HG02759 (cell line): ENCODE measurements around the gene ZBTB4.

Experiments
- ATAC-seq: cut with Tn5 transposase; IDR thresholded peaks from one replicate; pipeline ENCODE4 v1.9.1; 2021; ENCODE audit warnings: mild to moderate bottlenecking, moderate library complexity; ENCODE audit not compliant: unreplicated experiment

ZBTB4 gene

DNA sequence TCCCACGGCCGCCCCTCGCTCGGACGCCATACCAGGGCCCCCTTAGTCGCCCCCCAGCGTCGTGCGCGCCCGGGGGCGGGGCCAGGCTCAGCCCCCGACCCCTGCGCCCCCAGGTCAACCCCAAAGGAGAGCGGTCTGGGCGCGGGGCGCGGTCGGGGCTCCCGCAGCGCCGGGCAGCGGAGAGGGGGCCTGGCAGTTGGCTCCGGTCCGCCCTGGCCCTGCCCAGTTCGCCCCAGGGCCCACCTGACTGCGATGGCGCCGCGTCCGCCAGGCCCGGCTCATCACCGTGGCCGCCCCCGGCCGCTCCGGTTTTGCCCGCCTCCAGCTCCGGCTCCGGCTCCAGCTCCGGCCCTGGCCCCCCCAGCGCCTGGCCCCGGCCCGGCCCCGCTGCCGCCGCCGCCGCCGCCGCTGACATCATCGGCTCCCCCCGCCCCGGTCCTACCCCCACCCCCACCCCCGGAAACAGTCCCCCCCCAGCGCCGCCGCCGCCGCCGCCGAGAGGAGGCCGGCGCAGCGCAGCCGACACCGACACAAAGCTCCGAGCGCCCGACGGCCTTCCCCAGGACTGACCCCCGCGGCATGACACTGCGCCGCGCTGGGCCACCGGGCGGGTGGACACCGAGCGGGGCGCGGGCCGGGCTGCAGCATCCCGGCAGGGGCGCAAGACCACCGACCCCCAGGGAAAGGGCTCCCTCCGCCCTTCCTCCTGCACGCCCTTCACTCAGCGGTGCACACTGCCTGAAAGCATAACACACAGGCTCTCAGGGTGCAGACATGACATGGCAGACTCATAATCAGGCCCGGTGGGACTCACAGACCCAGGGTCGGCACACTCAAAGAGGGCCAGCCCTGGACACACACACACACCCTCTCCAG lies at the start of gene ZBTB4:
Gene ZBTB4, minus strand, starts transcription at position 419 of the 876 bp plus-strand sequence. CDS start 12,830 bp downstream, outside the sequence.
- no peak for ATAC-seq

GRCh38 chr17:7528842-7529241 lies 49.4 kb upstream of the ZBTB4 start:
- no peak for ATAC-seq

- ATAC-seq = no peak
Observed at GRCh38 chr17:7523033-7523432, 43.6 kb upstream of the ZBTB4 start.

- no peak for ATAC-seq
Observed at GRCh38 chr17:7515911-7516610, 36.6 kb upstream of the ZBTB4 start.

DNA sequence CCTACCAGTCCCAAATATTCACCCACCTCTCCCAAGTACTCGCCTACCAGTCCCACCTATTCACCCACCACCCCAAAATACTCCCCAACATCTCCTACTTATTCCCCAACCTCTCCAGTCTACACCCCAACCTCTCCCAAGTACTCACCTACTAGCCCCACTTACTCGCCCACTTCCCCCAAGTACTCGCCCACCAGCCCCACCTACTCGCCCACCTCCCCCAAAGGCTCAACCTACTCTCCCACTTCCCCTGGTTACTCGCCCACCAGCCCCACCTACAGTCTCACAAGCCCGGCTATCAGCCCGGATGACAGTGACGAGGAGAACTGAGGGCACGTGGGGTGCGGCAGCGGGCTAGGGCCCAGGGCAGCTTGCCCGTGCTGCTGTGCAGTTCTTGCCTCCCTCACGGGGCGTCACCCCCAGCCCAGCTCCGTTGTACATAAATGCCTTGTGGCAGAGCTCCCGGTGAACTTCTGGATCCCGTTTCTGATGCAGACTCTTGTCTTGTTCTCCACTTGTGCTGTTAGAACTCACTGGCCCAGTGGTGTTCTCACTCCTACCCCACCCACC lies 34.5 kb upstream of the ZBTB4 start:
- no peak for ATAC-seq

DNA sequence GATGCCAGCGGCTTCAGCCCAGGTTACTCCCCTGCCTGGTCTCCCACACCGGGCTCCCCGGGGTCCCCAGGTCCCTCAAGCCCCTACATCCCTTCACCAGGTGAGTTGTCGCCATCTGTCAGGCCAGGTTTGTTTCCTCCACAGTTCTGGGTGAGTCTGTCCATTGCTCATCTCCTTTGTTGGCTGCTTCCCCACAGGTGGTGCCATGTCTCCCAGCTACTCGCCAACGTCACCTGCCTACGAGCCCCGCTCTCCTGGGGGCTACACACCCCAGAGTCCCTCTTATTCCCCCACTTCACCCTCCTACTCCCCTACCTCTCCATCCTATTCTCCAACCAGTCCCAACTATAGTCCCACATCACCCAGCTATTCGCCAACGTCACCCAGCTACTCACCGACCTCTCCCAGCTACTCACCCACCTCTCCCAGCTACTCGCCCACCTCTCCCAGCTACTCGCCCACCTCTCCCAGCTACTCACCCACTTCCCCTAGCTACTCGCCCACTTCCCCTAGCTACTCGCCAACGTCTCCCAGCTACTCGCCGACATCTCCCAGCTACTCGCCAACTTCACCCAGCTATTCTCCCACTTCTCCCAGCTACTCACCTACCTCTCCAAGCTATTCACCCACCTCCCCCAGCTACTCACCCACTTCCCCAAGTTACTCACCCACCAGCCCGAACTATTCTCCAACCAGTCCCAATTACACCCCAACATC lies 33.6 kb upstream of the ZBTB4 start:
- ATAC-seq = no peak

DNA sequence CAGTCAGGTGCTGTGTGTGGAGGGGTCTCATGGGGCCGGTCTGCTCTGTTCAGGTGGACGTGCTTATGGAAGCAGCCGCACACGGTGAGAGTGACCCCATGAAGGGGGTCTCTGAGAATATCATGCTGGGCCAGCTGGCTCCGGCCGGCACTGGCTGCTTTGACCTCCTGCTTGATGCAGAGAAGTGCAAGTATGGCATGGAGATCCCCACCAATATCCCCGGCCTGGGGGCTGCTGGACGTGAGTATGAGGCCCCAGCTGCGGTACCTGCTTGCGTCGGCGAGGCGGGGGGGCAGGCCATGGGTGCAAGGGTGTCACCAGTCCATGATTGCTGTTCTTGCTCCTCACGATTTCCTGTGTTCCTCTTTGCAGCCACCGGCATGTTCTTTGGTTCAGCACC lies 32.7 kb upstream of the ZBTB4 start:
- no peak for ATAC-seq

- ATAC-seq = no peak
Observed at GRCh38 chr17:7511108-7511507, 31.7 kb upstream of the ZBTB4 start.

GRCh38 chr17:7509937-7510336 lies 30.5 kb upstream of the ZBTB4 start:
- ATAC-seq = no peak

- ATAC-seq = no peak
Observed at GRCh38 chr17:7508846-7509245, 29.4 kb upstream of the ZBTB4 start.

GRCh38 chr17:7508145-7508544 lies 28.7 kb upstream of the ZBTB4 start:
- ATAC-seq = no peak

- ATAC-seq = no peak
Observed at GRCh38 chr17:7503521-7503920, 24.1 kb upstream of the ZBTB4 start.

GRCh38 chr17:7502987-7503386 lies 23.6 kb upstream of the ZBTB4 start:
- no peak for ATAC-seq

GRCh38 chr17:7502171-7502847 lies 22.9 kb upstream of the ZBTB4 start:
- no peak for ATAC-seq

GRCh38 chr17:7501729-7502128 lies 22.3 kb upstream of the ZBTB4 start:
- ATAC-seq = no peak

DNA sequence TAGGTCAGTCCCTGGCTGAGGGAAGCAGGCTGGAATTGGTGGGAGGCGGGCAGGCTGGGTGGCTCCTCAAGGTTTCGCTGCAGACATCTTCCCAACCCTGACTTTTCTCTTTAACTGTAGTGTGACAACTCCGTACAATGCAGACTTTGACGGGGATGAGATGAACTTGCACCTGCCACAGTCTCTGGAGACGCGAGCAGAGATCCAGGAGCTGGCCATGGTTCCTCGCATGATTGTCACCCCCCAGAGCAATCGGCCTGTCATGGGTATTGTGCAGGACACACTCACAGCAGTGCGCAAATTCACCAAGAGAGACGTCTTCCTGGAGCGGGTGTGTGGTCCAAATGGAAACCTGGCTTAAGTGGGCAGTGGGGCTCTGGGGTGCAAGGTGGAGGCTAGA lies 19.7 kb upstream of the ZBTB4 start:
- ATAC-seq = no peak

DNA sequence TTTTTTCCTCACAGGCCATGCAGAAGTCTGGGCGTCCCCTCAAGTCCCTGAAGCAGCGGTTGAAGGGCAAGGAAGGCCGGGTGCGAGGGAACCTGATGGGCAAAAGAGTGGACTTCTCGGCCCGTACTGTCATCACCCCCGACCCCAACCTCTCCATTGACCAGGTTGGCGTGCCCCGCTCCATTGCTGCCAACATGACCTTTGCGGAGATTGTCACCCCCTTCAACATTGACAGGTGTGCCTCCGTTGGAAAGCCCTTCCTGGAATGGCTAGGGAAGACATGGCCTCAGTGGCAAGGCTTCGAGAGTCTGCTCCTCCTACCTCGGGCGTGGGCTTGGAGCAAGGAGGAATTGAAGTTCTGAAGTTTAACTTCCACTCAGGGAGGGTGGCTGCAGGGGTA lies 18.2 kb upstream of the ZBTB4 start:
- ATAC-seq = no peak

- ATAC-seq = no peak
Observed at GRCh38 chr17:7497228-7497627, 17.8 kb upstream of the ZBTB4 start.

DNA sequence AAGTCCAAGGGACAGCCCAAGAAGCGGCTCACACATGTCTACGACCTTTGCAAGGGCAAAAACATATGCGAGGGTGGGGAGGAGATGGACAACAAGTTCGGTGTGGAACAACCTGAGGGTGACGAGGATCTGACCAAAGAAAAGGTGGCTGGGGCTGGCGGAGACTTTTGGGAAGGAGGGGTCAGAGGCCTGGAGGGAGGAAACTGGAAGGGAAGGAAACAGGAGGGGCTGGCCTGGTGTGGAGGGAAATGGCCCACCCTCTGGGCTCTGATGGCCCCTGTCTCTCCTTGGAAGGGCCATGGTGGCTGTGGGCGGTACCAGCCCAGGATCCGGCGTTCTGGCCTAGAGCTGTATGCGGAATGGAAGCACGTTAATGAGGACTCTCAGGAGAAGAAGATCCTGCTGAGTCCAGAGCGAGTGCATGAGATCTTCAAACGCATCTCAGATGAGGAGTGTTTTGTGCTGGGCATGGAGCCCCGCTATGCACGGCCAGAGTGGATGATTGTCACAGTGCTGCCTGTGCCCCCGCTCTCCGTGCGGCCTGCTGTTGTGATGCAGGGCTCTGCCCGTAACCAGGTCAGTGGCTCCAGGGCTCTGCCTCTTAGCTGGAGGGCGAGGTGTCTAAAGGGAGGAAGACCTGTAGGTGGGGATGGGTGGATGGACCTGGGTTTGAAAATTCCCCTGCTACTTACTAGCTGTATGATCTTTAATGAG lies 17.2 kb upstream of the ZBTB4 start:
- no peak for ATAC-seq

DNA sequence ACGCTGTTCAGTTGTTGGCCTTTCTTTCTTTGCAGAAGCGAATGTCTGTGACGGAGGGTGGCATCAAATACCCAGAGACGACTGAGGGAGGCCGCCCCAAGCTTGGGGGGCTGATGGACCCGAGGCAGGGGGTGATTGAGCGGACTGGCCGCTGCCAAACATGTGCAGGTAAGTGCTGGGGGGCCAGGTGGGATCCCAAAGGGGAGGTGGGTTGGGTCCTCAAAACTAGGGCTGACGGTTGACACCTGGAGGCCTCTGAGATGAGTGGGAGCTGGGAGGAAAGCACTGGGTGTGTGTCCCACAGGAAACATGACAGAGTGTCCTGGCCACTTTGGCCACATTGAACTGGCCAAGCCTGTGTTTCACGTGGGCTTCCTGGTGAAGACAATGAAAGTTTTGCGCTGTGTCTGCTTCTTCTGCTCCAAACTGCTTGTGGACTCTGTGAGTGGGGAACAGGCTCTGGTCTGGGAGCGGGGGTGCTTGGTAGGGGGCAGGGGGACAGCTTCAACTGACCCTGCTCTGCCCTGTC lies 16.5 kb upstream of the ZBTB4 start:
- no peak for ATAC-seq
